RWPE1 (cell line): ENCODE results near the gene ATP8B4.

Experiments used
- CTCF ChIA-PET: fragments of 350-600 bp; sonication (Branson Sonifier 250); formaldehyde crosslinking; extraction: SDS; loops from one replicate; lab custom pipeline; 2021; lab: Yijun Ruan, JAX
- POLR2A ChIA-PET: fragments of 400-600 bp; formaldehyde crosslinking; extraction: SDS; loops from one replicate; lab custom pipeline; 2020; ENCODE audit warnings: antibody characterized with exemption; ENCODE audit not compliant: low non-redundant PET; lab: Yijun Ruan, JAX
- DNase-seq: peaks from one replicate; pipeline ENCODE4 v3.0.0; 2012; ENCODE audit warnings: low spot score
- H3K27ac ChIP-seq: fragments of 450-650 bp; 2 replicates; pipeline ENCODE4 v1.5.1; 2017
- TF ChIP-seq, protein P1 (sequence below): fragments of 450-650 bp; conservative IDR thresholded peaks from 2 replicates; pipeline ENCODE4 v1.5.1; 2017; ENCODE audit warnings: low read depth, mild to moderate bottlenecking

ATP8B4 gene

DNA sequence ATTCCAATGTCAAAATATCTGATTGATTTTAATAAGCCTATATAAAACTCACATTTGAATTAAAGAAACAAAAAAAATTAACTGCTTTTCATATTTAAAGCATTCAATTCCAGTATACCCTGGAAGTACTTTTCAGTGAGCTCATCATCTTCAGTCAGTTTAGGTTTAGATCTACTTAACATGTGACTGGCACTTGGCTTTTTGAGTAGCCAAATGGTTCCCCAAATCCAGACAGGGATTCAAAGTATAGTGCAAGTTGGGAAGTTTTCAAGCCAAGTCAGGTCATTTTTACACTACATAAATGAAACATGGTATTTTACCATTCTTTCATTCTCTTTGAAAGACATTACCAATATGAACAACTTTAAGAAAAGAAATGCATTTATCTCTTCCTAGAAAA, 57.5 kb downstream of the ATP8B4 start:
- CTCF ChIA-PET = no interaction called here
- no peak overlapping the region for H3K27ac ChIP-seq
- DNase-seq = no peak
- POLR2A ChIA-PET = no interaction called here
- TF ChIP-seq, protein P1, sequence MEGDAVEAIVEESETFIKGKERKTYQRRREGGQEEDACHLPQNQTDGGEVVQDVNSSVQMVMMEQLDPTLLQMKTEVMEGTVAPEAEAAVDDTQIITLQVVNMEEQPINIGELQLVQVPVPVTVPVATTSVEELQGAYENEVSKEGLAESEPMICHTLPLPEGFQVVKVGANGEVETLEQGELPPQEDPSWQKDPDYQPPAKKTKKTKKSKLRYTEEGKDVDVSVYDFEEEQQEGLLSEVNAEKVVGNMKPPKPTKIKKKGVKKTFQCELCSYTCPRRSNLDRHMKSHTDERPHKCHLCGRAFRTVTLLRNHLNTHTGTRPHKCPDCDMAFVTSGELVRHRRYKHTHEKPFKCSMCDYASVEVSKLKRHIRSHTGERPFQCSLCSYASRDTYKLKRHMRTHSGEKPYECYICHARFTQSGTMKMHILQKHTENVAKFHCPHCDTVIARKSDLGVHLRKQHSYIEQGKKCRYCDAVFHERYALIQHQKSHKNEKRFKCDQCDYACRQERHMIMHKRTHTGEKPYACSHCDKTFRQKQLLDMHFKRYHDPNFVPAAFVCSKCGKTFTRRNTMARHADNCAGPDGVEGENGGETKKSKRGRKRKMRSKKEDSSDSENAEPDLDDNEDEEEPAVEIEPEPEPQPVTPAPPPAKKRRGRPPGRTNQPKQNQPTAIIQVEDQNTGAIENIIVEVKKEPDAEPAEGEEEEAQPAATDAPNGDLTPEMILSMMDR = no peak

DNA sequence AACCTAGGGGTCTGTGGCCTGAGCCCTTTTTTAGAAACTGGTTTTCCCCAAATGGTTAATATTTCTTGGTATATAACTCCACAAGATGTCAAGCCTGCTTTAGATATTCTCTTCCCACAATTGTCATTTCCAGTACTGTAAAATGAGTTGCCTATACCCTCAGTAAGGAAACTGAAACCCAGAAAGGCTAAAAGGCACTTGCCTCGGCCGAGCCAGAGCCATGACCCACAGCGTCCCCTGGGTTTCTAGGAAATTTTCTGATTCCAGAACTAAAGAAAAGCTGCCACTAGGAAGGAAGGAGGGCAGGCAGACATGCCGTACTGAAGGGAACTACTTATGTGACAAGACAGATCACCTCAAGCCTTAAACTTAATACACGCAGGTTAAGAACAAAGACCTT, 59.1 kb downstream of the ATP8B4 start:
- TF ChIP-seq, protein P1 = no peak
- POLR2A ChIA-PET = no interaction called here
- CTCF ChIA-PET = no interaction called here
- DNase-seq = no peak
- no peak overlapping the region for H3K27ac ChIP-seq

DNA sequence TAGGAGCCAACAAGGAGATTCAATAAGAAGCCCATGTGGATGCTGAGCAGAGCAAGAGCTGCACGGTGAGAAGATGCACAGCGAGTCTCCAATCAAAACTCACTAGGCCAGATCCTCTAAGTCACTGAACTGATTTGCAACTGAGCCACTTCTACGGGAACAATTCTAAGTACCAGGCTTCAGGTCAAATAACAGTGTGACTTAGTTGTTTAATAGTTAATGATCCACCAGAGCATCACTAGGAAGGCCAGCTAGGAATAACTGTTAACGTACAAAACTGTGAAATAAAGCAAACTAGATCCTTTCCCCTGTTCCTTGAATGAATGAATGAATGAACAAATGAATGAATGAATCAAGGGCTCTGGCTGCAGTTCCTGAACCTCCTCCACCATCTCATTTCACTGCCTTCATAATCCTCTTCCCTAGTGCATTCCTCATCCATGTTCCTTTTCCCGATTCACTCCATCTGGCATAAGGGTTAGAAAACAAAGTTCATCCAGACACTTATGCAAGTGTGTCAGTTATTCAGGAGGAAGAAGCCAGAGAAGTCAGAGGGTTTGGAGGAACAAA, 59.7 kb downstream of the ATP8B4 start:
- CTCF ChIA-PET = no interaction called here
- POLR2A ChIA-PET = no interaction called here
- DNase-seq = no peak
- TF ChIP-seq, protein P1 = no peak
- no peak overlapping the region for H3K27ac ChIP-seq

DNA sequence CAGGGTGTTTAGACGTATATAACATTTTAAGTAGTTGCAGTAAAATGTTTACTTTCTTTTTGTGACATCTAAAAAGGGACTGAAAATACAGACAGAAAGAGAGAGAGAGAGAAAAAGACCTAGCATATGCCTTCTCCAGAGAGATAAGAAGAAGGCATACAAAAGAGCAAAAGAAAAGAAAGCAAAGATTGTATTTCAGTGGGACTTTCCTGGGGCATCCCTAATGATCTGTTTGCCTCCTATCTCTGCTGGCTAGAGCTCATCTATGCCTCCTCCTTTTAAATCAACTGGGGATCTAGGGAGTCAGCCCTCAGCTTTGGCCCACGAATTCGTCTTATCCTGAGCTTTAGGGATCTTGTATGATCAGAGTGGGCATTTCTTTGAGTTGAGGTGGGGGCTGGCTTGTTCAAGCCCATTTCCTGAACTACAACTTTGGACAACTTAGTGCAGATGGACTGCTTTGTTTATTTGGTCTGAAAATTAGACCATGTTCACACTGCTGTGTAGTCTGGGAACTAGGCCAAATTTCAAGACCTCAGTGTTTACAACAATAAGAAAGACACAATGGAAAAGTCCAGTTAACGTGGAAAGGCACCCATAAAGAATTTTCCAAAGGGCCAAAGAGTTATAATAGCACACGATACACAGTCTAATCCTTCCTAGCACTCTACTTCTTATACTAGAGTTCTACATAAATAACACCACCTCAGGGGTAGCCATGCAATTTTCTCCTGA, 61.0 kb downstream of the ATP8B4 start:
- ChIA-PET POLR2A (no interaction called here), CTCF (no interaction called here)
- no peak overlapping the region for H3K27ac ChIP-seq
- TF ChIP-seq, protein P1 = no peak
- DNase-seq = no peak

DNA sequence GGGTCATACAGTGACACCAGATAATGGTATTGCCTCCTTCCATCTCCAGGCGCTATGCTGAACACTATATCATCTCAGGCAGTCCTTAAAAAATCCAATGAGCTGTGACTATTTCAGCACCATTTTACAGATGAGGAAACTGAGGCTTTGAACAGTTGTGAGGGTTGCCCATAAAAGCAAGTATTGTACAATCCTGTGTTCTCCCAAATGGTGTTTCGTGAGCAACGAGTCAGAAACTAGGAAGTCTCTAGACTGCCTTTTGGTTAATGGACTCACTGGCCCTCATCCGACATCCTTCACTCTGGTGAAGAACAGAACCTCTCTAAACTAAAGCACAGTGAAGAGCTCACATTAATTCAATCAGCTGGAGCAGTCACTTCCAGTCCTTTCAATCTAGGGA, 61.8 kb downstream of the ATP8B4 start:
- no peak for DNase-seq
- POLR2A ChIA-PET = no interaction called here
- H3K27ac ChIP-seq = no peak overlapping the region
- TF ChIP-seq, protein P1 = no peak
- CTCF ChIA-PET = no interaction called here

DNA sequence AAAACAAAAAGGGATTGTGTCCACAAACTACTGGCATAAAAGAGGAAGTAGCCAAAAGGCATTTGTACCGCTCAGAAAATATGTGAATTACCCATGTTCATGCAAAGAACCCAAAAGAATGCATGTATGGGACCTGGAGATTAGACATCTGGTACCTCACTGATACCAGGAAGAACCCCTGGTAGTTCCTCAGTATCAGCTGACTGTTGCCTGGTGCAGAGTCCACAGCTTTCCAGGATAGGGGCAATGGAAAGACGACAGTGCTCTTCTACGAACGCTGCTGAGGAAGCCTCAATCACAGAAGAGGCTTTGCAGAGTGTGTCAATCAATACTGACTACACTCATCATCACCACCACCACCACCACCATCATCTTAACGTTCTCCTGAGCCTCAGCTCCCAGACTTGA, 63.3 kb downstream of the ATP8B4 start:
- CTCF ChIA-PET = interaction anchor here (0.6 kb wide), 1 partner anchor 46 kb away, joined by 4 read pairs; no protein-coding TSS in a partner anchor
- POLR2A ChIA-PET = no interaction called here
- TF ChIP-seq, protein P1 = no peak
- H3K27ac ChIP-seq = no peak overlapping the region
- DNase-seq = no peak
